Transverse colon (tissue), 3 donors: ENCODE measurements around the gene CCN2.

Experiments used
- EP300 ChIP-seq: sonication (generic); formaldehyde crosslinking; IDR thresholded peaks from one replicate; pipeline ENCODE4 v1.6.1; 2017; ENCODE audit warnings: antibody characterized with exemption, low read depth
- POLR2A ChIP-seq: fragments of 450-650 bp; IDR thresholded peaks from one replicate; pipeline ENCODE4 v1.6.1; 2016; ENCODE audit warnings: antibody characterized with exemption, mild to moderate bottlenecking, moderate library complexity
- TF ChIP-seq, protein P1 (sequence below), 5 experiments: fragments of 200-600 bp in 3 of 5; fragments of 450-650 bp in 2 of 5; sonication (generic) in 3 of 5; IDR thresholded peaks; 1 replicate in 2 of 5; 2 replicates in 3 of 5; pipeline ENCODE4 v1.5.1; 2016 to 2017; ENCODE audit warnings: antibody characterized with exemption in 5 of 5, inconsistent platforms in 3 of 5, mild to moderate bottlenecking in 2 of 5, moderate library complexity in 1 of 5

DNA sequence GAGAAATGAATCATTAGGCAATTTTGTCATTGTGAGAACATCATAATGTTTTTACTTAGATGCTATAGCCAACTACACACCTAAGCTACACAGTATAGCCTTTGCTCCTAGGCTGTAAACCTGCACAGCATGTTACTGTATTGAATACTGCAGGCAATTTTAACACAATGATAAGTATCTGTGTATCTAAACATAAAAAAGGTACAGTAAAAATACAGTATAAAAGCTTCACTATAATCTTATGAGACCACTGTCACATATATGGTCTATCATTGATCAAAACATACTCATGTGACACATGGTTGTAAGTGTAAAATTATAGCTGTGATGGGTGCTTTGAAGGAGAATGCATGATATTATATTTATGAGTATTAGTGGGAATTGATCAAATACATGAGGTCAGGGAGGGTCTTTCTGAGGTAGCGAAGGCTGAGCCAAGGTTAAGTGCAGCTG, 29.2 kb upstream of the CCN2 start:
- TF ChIP-seq, protein P1, sequence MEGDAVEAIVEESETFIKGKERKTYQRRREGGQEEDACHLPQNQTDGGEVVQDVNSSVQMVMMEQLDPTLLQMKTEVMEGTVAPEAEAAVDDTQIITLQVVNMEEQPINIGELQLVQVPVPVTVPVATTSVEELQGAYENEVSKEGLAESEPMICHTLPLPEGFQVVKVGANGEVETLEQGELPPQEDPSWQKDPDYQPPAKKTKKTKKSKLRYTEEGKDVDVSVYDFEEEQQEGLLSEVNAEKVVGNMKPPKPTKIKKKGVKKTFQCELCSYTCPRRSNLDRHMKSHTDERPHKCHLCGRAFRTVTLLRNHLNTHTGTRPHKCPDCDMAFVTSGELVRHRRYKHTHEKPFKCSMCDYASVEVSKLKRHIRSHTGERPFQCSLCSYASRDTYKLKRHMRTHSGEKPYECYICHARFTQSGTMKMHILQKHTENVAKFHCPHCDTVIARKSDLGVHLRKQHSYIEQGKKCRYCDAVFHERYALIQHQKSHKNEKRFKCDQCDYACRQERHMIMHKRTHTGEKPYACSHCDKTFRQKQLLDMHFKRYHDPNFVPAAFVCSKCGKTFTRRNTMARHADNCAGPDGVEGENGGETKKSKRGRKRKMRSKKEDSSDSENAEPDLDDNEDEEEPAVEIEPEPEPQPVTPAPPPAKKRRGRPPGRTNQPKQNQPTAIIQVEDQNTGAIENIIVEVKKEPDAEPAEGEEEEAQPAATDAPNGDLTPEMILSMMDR (IDR thresholded peaks at IDR 0.05), result no peak
- TF ChIP-seq POLR2A, result no peak
- no peak for TF ChIP-seq EP300
